Measurements from ENCODE around the gene HLA-DPA1.
"Not testable (repeated sequence)": the region's sequence is repeated elsewhere in the genome, so short reads cannot be mapped to it uniquely, and the experiment has no call there.

The HLA-DPA1 gene

DNA sequence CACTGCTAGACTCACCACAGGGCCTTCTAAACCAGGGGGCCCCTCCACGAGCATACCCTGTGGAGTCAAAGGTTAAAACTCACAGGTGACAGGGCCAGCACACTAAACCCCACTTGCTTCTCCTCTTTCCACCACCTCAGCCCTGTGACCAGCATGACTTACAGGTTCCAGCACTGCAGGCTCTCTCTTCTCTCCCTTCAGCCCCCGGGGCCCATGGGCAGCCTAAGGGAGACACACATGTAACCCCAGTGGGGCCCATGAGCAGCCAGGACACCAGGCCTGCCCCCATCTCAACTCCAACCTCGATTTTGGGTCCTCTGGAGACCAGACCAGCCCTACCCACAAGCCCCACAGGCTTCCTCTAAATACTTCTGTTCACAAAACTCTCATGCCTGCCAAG lies 30.3 kb upstream of the HLA-DPA1 start:
- no peak for TF ChIP-seq EZH2phosphoT487 (IDR thresholded peaks at IDR 0.05; ENCODE audit: borderline replicate concordance)
- TF ChIP-seq, protein P1, sequence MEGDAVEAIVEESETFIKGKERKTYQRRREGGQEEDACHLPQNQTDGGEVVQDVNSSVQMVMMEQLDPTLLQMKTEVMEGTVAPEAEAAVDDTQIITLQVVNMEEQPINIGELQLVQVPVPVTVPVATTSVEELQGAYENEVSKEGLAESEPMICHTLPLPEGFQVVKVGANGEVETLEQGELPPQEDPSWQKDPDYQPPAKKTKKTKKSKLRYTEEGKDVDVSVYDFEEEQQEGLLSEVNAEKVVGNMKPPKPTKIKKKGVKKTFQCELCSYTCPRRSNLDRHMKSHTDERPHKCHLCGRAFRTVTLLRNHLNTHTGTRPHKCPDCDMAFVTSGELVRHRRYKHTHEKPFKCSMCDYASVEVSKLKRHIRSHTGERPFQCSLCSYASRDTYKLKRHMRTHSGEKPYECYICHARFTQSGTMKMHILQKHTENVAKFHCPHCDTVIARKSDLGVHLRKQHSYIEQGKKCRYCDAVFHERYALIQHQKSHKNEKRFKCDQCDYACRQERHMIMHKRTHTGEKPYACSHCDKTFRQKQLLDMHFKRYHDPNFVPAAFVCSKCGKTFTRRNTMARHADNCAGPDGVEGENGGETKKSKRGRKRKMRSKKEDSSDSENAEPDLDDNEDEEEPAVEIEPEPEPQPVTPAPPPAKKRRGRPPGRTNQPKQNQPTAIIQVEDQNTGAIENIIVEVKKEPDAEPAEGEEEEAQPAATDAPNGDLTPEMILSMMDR (conservative IDR thresholded peaks at IDR 0.05; ENCODE audit: low read length): no peak
- peaks cover 9% of the 10 kb centered on the region; the same call in 1 of the 2 replicates for H3K9me3 ChIP-seq (ENCODE audit: insufficient read depth, low read depth, low read length)
- H3K9me2 ChIP-seq (replicated peaks; ENCODE audit: low read depth, low read length): no peaks in the 10 kb centered on the region
- H4K20me1 ChIP-seq (ENCODE audit: insufficient read depth, low read length, poor library complexity, severe bottlenecking): no peaks in the 10 kb centered on the region
- H3K36me3 ChIP-seq (ENCODE audit: insufficient read depth, low read length): no peaks in the 10 kb centered on the region
- no peaks in the 10 kb centered on the region for H3F3A ChIP-seq (ENCODE audit: low read depth)
- H2AFZ ChIP-seq (ENCODE audit: low read length): no peak overlapping the region
- H3K27me3 ChIP-seq (ENCODE audit: insufficient read depth, low read length, poor library complexity, severe bottlenecking): peaks cover 55% of the 10 kb centered on the region
- H3K79me2 ChIP-seq (ENCODE audit: insufficient read depth, low read length): no peaks in the 10 kb centered on the region
- no peak overlapping the region for H3K9ac ChIP-seq (ENCODE audit: low read depth, low read length, poor library complexity, severe bottlenecking)
- H3K4me1 ChIP-seq (ENCODE audit: insufficient read depth, low read length, poor library complexity, severe bottlenecking): no peaks in the 10 kb centered on the region
- no peak overlapping the region for H3K4me3 ChIP-seq (ENCODE audit: low read length, poor library complexity, severe bottlenecking)
- H3K4me2 ChIP-seq (ENCODE audit: low read depth, low read length, poor library complexity, severe bottlenecking): no peak overlapping the region

DNA sequence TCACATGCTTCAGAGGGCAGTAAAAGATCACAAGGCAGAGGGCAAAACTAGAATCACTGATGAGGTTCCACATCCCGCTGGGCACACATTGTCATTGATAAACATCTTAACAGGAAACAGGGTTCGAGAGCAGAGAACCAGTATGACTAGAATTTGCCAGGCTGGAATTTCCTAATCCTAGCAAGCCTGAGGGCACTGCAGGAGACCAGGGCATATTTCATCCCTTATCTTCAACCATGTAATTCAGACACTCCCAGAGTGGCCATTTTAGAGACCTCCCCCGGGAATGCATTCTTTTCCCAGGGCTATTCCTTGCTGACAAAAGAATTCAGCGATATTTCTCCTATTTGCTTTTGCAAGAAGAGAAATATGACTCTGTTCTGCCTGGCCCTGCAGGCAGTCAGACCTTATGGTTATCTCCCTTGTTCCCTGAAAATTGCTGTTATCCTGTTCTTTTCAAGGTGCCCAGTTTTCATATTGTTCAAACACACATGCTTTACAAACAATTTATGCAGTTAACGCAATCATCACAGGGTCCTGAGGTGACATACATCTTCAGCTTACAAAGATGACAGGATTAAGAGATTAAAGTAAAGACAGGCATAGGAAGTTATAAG lies 27.8 kb upstream of the HLA-DPA1 start:
- not testable (repeated sequence) for H3K79me2 ChIP-seq (ENCODE audit: insufficient read depth, low read length); H3F3A ChIP-seq (ENCODE audit: low read depth); H3K4me3 ChIP-seq (ENCODE audit: low read length, poor library complexity, severe bottlenecking); H3K9me2 ChIP-seq (replicated peaks; ENCODE audit: low read depth, low read length); H3K9ac ChIP-seq (ENCODE audit: low read depth, low read length, poor library complexity, severe bottlenecking); H2AFZ ChIP-seq (ENCODE audit: low read length); H3K4me2 ChIP-seq (ENCODE audit: low read depth, low read length, poor library complexity, severe bottlenecking); H3K36me3 ChIP-seq (ENCODE audit: insufficient read depth, low read length); H3K4me1 ChIP-seq (ENCODE audit: insufficient read depth, low read length, poor library complexity, severe bottlenecking); H4K20me1 ChIP-seq (ENCODE audit: insufficient read depth, low read length, poor library complexity, severe bottlenecking)
- H3K9me3 ChIP-seq (ENCODE audit: insufficient read depth, low read depth, low read length): peaks cover 12% of the 10 kb centered on the region; the same call in 1 of the 2 replicates
- peaks cover 48% of the 10 kb centered on the region for H3K27me3 ChIP-seq (ENCODE audit: insufficient read depth, low read length, poor library complexity, severe bottlenecking)

DNA sequence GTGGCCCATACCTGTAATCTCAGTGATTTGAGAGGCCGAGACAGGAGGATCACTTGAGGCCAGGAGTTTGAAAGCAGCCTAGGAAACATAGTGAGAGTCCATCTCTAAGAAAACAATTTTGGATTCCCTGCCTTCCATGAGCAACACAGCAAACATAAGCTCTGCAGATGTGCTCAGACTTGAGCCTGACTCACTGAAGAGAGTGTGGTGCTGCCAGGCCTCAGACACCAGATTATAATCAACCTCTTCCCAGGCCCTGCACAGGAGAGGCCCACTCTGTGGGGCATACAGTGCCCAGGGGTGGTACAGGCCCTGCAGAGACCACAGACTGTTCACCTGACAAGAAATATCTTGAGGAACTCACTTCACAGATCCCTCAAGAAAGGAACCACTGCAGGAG lies 22.2 kb upstream of the HLA-DPA1 start:
- Histone ChIP-seq H2AFZ (ENCODE audit: low read length) (no peak overlapping the region), H3F3A (ENCODE audit: low read depth) (no peaks in the 10 kb centered on the region), H3K9me2 (replicated peaks; ENCODE audit: low read depth, low read length) (no peaks in the 10 kb centered on the region), H3K79me2 (ENCODE audit: insufficient read depth, low read length) (no peaks in the 10 kb centered on the region), H3K4me1 (ENCODE audit: insufficient read depth, low read length, poor library complexity, severe bottlenecking) (no peaks in the 10 kb centered on the region), H3K9ac (ENCODE audit: low read depth, low read length, poor library complexity, severe bottlenecking) (no peak overlapping the region), H3K36me3 (ENCODE audit: insufficient read depth, low read length) (no peaks in the 10 kb centered on the region), H3K4me3 (ENCODE audit: low read length, poor library complexity, severe bottlenecking) (no peak overlapping the region), H3K9me3 (ENCODE audit: insufficient read depth, low read depth, low read length) (peaks cover 8% of the 10 kb centered on the region; the same call in 1 of the 2 replicates), H3K27me3 (ENCODE audit: insufficient read depth, low read length, poor library complexity, severe bottlenecking) (peaks cover 20% of the 10 kb centered on the region), H3K4me2 (ENCODE audit: low read depth, low read length, poor library complexity, severe bottlenecking) (no peak overlapping the region), H4K20me1 (ENCODE audit: insufficient read depth, low read length, poor library complexity, severe bottlenecking) (no peaks in the 10 kb centered on the region)
- TF ChIP-seq, protein P1 (conservative IDR thresholded peaks at IDR 0.05; ENCODE audit: low read length): no peak
- no peak for TF ChIP-seq EZH2phosphoT487 (IDR thresholded peaks at IDR 0.05; ENCODE audit: borderline replicate concordance)

DNA sequence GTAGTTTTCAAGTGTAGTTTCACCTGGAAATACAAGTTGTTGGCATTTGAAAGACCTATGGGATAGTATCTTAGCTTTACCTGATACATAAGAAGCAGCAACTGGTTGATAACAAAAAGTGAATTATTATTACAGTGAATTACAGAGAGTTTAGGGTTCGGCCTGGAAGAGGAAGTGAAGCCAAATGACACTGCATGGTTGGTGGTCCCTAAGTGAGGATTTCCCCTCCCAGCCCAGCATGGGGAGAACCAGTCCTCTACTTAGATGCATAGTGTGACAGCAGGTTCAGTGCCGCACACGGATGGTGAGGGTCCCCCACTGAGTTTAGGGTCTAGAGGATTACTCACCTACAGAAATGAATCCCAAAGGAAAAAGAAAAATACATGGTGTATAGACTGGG lies 20.4 kb upstream of the HLA-DPA1 start:
- Histone ChIP-seq H3K9me2 (replicated peaks; ENCODE audit: low read depth, low read length) (no peaks in the 10 kb centered on the region), H3K36me3 (ENCODE audit: insufficient read depth, low read length) (no peaks in the 10 kb centered on the region), H3K4me1 (ENCODE audit: insufficient read depth, low read length, poor library complexity, severe bottlenecking) (no peaks in the 10 kb centered on the region), H3K79me2 (ENCODE audit: insufficient read depth, low read length) (no peaks in the 10 kb centered on the region), H4K20me1 (ENCODE audit: insufficient read depth, low read length, poor library complexity, severe bottlenecking) (no peaks in the 10 kb centered on the region), H3K27me3 (ENCODE audit: insufficient read depth, low read length, poor library complexity, severe bottlenecking) (peaks cover 19% of the 10 kb centered on the region), H3F3A (ENCODE audit: low read depth) (no peaks in the 10 kb centered on the region), H2AFZ (ENCODE audit: low read length) (no peak overlapping the region), H3K9me3 (ENCODE audit: insufficient read depth, low read depth, low read length) (peaks cover 3% of the 10 kb centered on the region; the same call in 1 of the 2 replicates), H3K4me3 (ENCODE audit: low read length, poor library complexity, severe bottlenecking) (no peak overlapping the region), H3K9ac (ENCODE audit: low read depth, low read length, poor library complexity, severe bottlenecking) (no peak overlapping the region), H3K4me2 (ENCODE audit: low read depth, low read length, poor library complexity, severe bottlenecking) (no peak overlapping the region)
- TF ChIP-seq, protein P1 (conservative IDR thresholded peaks at IDR 0.05; ENCODE audit: low read length): no peak
- no peak for TF ChIP-seq EZH2phosphoT487 (IDR thresholded peaks at IDR 0.05; ENCODE audit: borderline replicate concordance)
